ENCODE results near the gene RFXAP.
"Not testable (repeated sequence)": the region's sequence is repeated elsewhere in the genome, so short reads cannot be mapped to it uniquely, and the experiment has no call there.

The RFXAP gene

GRCh38 chr13:36818804-36819738, at the start of gene RFXAP:
Gene RFXAP, plus strand, starts transcription at chr13:36819222. Its CDS starts 136 bp downstream, at chr13:36819358.
- DNase-seq, result peak; percentile 94

- no peak for DNase-seq
These were observed 49.5 kb upstream of the RFXAP start for GRCh38 chr13:36769545-36769944.

- DNase-seq, result no peak
These were observed 48.3 kb upstream of the RFXAP start for GRCh38 chr13:36770741-36771140.

- no peak for DNase-seq
These were observed 46.2 kb upstream of the RFXAP start for GRCh38 chr13:36772853-36773252.

GRCh38 chr13:36774931-36775330, 44.1 kb upstream of the RFXAP start:
- no peak for DNase-seq

- DNase-seq, result no peak
These were observed 42.8 kb upstream of the RFXAP start for GRCh38 chr13:36776175-36776574.

- DNase-seq, result no peak
These were observed 40.8 kb upstream of the RFXAP start for GRCh38 chr13:36778083-36778671.

- no peak for DNase-seq
These were observed 35.1 kb upstream of the RFXAP start for GRCh38 chr13:36783890-36784289.

- DNase-seq, result not testable (repeated sequence)
These were observed 32.8 kb upstream of the RFXAP start for GRCh38 chr13:36786175-36786574.

GRCh38 chr13:36787181-36787580, 31.8 kb upstream of the RFXAP start:
- DNase-seq, result no peak

GRCh38 chr13:36788276-36788675, 30.7 kb upstream of the RFXAP start:
- no peak for DNase-seq

GRCh38 chr13:36789061-36789460, 30.0 kb upstream of the RFXAP start:
- no peak for DNase-seq

- no peak for DNase-seq
These were observed 29.3 kb upstream of the RFXAP start for GRCh38 chr13:36789730-36790129.

- no peak for DNase-seq
These were observed 24.3 kb upstream of the RFXAP start for GRCh38 chr13:36794706-36795105.

GRCh38 chr13:36795463-36795862, 23.6 kb upstream of the RFXAP start:
- no peak for DNase-seq

- no peak for DNase-seq
These were observed 23.0 kb upstream of the RFXAP start for GRCh38 chr13:36796052-36796451.

GRCh38 chr13:36801035-36801434, 18.0 kb upstream of the RFXAP start:
- DNase-seq, result no peak

GRCh38 chr13:36804588-36804987, 14.4 kb upstream of the RFXAP start:
- no peak for DNase-seq

GRCh38 chr13:36806102-36806501, 12.9 kb upstream of the RFXAP start:
- no peak for DNase-seq

GRCh38 chr13:36807616-36808015, 11.4 kb upstream of the RFXAP start:
- no peak for DNase-seq

- DNase-seq, result no peak
These were observed 5.8 kb upstream of the RFXAP start for GRCh38 chr13:36813225-36813624.

- DNase-seq, result no peak
These were observed 4.6 kb upstream of the RFXAP start for GRCh38 chr13:36814465-36814864.

GRCh38 chr13:36815062-36815461, 4.0 kb upstream of the RFXAP start:
- DNase-seq, result no peak
